HFFc6 (cell line): Measurements from ENCODE around the gene RAB3B. TPM values are rescaled to one million over a fixed set of nuclear protein-coding genes. Genes with fewer than 3 reads are reported as not detected.
"Not testable (repeated sequence)": the region's sequence is repeated elsewhere in the genome, so short reads cannot be mapped to it uniquely, and the experiment has no call there.

Source experiments
- DNase-seq: peaks from one replicate; pipeline ENCODE4 v3.0.0-alpha.2; 2018
- H3K27ac Mint-ChIP-seq: 2 replicates; pipeline ENCODE4 v1.8.0; 2020; ENCODE audit warnings: mild to moderate bottlenecking, mixed read lengths
- H3K27me3 Mint-ChIP-seq: 2 replicates; pipeline ENCODE4 v1.8.0; 2021; ENCODE audit warnings: mild to moderate bottlenecking, moderate library complexity, mixed read lengths; ENCODE audit not compliant: insufficient read depth
- H3K36me3 Mint-ChIP-seq: 2 replicates; pipeline ENCODE4 v1.8.0; 2021; ENCODE audit warnings: low read depth, mixed read lengths
- H3K4me1 Mint-ChIP-seq: 2 replicates; pipeline ENCODE4 v1.8.0; 2020; ENCODE audit warnings: low read depth, mixed read lengths
- H3K4me3 Mint-ChIP-seq: 2 replicates; pipeline ENCODE4 v1.8.0; 2020; ENCODE audit warnings: mild to moderate bottlenecking, moderate library complexity, mixed read lengths
- H3K9me3 Mint-ChIP-seq: 2 replicates; pipeline ENCODE4 v1.8.0; 2020; ENCODE audit warnings: mild to moderate bottlenecking, mixed read lengths
- total RNA-seq, 6 experiments: library from RNA; stranded (reverse); fragmentation: NEBNext Ultra II Directional; extraction: Animal tissue kit (Norgen Biotek cat#: 25700); gene quantifications; 2 replicates in 1 of 6; 3 replicates in 5 of 6; pipeline ENCODE4 v1.2.3, GENCODE V29; 2021
- TF ChIP-seq, protein P1 (sequence below): fragments of 200-600 bp; sonication (generic); IDR thresholded peaks from 2 replicates; pipeline ENCODE4 v1.5.0; 2021; ENCODE audit warnings: antibody characterized with exemption, mild to moderate bottlenecking

Gene RAB3B
- total RNA-seq, 6 experiments from 2014 or later = 138 to 174 (median 157) TPM

DNA sequence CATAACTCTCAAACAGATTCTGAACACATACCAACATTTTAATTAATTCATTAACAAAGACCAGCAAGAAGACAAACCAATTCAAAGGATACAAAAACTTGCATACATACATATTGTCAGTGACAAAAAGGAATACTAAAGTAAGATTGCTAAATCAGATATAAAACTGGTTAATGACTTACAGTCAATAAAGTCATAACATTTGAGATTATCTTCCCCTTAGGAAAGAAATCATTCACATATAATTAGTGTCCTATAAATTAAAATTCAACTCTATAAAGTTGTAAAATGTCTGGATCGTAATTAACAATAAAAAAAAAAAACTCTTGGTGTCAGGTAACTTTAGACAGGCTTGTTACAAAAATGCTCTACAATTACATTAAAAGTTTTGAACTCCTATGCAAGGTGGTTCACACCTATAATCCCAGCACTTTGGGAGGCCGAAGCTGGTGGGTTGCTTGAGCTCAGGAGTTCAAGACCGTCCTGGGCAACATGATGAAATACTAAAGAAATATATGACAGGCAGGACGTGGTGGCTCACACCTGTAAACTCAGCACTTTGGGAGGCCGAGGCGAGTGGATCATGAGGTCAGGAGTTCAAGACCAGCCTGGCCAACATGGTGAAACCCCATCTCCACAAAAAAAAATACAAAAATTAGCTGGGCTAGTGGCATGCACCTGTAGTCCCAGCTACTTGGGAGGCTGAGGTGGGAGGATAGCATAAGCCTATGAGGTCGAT lies 17.7 kb upstream of the RAB3B start:
- Mint-ChIP-seq H3K4me1 (peaks cover 37% of the 10 kb centered on the region), H3K9me3 (no peaks in the 10 kb centered on the region), H3K36me3 (no peaks in the 10 kb centered on the region), H3K4me3 (no peak overlapping the region), H3K27me3 (no peaks in the 10 kb centered on the region; the same call in 1 of the 2 replicates), H3K27ac (peak overlapping the region; percentile 72)
- TF ChIP-seq, protein P1, sequence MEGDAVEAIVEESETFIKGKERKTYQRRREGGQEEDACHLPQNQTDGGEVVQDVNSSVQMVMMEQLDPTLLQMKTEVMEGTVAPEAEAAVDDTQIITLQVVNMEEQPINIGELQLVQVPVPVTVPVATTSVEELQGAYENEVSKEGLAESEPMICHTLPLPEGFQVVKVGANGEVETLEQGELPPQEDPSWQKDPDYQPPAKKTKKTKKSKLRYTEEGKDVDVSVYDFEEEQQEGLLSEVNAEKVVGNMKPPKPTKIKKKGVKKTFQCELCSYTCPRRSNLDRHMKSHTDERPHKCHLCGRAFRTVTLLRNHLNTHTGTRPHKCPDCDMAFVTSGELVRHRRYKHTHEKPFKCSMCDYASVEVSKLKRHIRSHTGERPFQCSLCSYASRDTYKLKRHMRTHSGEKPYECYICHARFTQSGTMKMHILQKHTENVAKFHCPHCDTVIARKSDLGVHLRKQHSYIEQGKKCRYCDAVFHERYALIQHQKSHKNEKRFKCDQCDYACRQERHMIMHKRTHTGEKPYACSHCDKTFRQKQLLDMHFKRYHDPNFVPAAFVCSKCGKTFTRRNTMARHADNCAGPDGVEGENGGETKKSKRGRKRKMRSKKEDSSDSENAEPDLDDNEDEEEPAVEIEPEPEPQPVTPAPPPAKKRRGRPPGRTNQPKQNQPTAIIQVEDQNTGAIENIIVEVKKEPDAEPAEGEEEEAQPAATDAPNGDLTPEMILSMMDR = no peak
- no peak for DNase-seq

DNA sequence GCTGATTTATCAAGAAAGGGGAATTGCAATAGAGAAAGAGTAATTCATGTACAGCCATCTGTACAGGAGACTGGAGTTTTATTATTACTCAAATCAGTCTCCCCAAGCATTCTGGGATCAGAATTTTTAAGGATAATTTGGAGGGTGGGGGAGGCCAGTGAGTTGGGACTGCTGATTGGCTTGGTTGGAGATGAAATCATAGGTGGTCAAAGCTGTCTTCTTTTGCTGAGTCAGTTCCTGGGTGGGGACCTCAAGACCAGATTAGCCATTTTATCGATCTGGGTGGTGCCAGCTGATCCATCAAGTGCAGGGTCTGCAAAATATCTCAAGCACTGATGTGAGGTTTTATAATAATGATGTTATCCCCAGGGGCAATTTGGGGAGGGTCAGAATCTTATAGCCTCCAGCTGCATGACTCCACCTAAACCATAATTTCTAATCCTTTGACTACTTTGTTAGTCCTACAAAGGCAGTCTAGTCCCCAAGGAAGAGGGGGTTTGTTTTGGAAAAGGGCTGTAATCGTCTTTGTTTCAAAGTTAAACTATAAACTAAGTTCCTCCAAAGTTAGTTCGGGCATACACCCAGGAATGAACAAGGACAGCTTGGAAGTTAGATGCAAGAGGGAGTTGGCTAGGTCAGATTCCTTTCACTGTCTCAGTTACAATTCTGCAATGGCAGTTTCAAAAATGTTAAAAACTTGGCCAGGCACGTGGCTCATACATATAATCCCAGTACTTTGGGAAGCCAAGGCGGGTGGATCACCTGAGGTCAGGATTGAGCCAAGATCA lies 16.9 kb upstream of the RAB3B start:
- H3K36me3 Mint-ChIP-seq = no peaks in the 10 kb centered on the region
- H3K4me3 Mint-ChIP-seq = peak overlapping the region; percentile 17; the same call in 1 of the 2 replicates
- no peaks in the 10 kb centered on the region for H3K9me3 Mint-ChIP-seq
- peaks cover 37% of the 10 kb centered on the region for H3K4me1 Mint-ChIP-seq
- peak overlapping the region; percentile 72 for H3K27ac Mint-ChIP-seq
- no peaks in the 10 kb centered on the region for H3K27me3 Mint-ChIP-seq
- TF ChIP-seq, protein P1 = no peak
- peak; percentile 23 for DNase-seq

DNA sequence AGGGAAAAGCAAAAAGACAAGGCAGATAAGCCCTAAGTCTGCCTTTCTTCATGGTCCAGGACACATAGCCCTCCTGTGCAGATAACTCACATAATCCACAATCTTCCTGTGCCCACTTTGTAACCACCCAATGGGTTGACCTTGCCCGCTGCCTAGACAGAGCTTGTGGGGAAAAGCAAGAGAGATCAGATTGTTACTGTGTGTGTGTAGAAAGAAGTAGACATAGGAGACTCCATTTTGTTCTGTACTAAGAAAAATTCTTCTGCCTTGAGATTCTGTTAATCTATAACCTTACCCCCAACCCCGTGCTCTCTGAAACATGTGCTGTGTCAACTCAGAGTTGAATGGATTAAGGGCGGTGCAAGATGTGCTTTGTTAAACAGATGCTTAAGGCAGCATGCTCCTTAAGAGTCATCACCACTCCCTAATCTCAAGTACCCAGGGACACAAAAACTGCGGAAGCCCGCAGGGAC lies 15.6 kb upstream of the RAB3B start:
- H3K4me3 Mint-ChIP-seq = peak overlapping the region; percentile 61
- H3K36me3 Mint-ChIP-seq, H3K27me3 Mint-ChIP-seq, DNase-seq, H3K9me3 Mint-ChIP-seq: not testable (repeated sequence)
- peaks cover 43% of the 10 kb centered on the region for H3K4me1 Mint-ChIP-seq
- peak overlapping the region; percentile 97 for H3K27ac Mint-ChIP-seq

DNA sequence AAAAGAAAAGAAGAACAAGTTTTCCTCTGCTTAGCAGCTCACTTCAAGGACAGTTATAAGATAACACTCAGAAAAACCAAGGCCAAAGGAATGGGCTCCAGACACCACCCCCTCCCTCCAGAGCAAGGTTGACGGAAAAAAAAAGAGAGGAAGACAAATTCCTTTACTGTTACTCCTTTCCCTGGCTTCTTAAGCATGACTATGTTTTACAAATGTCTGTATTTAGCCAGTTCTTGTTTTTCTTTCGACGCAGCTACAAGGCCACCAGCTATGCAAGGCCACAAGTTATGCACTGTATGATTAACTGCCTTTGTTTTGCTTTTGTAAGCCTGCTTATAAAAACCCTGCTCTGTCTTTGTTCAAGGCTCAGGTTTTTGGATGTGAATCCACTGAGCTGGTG lies 15.0 kb upstream of the RAB3B start:
- DNase-seq = peak; percentile 93
- Mint-ChIP-seq H3K27ac (peak overlapping the region; percentile 97), H3K4me3 (peak overlapping the region; percentile 67), H3K4me1 (peaks cover 46% of the 10 kb centered on the region)
- H3K9me3 Mint-ChIP-seq, H3K27me3 Mint-ChIP-seq, H3K36me3 Mint-ChIP-seq: not testable (repeated sequence)

DNA sequence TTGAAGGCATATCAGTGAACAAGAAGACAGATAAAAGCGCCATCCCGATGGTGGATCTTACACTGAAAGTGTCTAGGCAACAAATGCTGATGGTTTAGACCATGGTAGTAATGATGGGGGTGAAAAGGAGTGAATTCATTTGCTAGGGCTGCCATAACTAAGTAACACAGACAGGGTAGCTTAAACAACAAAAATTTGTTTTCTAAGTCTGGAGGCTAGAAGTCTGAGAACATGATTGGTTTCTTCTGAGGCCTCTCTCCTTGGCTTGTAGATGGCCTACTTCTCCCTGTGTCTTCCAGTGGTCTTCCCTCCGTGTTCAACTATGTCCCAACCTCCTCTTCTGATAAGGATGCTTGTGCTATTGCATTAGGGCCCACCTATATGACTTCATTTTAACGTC lies 13.4 kb upstream of the RAB3B start:
- H3K4me3 Mint-ChIP-seq = no peak overlapping the region
- H3K27ac Mint-ChIP-seq = no peak overlapping the region
- H3K36me3 Mint-ChIP-seq = no peaks in the 10 kb centered on the region
- no peaks in the 10 kb centered on the region for H3K9me3 Mint-ChIP-seq
- H3K27me3 Mint-ChIP-seq = no peaks in the 10 kb centered on the region
- DNase-seq = no peak
- H3K4me1 Mint-ChIP-seq = peaks cover 51% of the 10 kb centered on the region
- TF ChIP-seq, protein P1 = no peak

DNA sequence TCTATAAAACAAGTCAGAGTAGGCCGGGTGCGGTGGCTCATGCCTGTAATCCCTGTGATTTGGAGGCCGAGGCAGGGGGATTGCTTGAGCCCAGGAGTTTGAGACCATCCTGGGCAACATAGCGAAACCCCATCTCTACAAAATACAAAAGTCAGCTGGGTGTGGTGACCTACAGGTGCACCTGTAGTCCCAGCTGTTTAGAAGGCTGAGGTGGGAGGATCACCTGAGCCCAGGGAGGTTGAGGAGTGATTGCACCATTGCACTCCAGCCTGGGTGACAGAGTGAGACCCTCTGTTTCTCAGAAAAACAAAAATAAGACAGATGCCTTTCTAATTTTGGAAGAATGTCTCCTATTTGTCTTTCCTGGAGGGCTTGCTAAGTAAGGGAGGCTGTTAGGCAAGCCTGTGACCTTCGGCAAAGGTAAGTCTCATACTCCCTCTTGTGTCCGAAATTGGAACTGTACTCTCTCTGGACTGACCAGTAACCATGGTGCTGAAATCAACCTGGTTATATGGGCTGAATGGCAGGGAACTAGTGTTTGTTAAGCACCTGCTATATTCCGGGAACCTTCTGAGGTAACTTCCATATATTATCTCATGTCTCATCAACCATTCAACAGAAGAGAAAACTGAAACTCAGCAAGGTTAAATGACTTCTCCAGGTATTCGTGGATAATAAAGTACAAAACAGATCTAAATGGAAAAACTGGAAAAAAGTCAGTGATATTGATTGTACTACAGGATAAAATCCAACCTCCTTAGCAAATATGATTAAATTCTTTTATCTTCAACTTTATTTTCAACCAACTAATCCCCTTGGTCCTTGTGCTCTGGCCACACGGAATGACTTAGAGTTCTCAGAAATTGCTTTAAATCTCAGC lies 11.8 kb upstream of the RAB3B start:
- TF ChIP-seq, protein P1 = peak; percentile 97
- Mint-ChIP-seq H3K9me3 (no peaks in the 10 kb centered on the region), H3K4me1 (peaks cover 53% of the 10 kb centered on the region), H3K27me3 (no peaks in the 10 kb centered on the region), H3K27ac (peak overlapping the region; percentile 22; the same call in 1 of the 2 replicates), H3K4me3 (no peak overlapping the region), H3K36me3 (no peaks in the 10 kb centered on the region)
- DNase-seq = peak; percentile 88
